ENCODE measurements around the gene MATCAP1. TPM values are rescaled to one million over a fixed set of nuclear protein-coding genes. Genes with fewer than 3 reads are reported as not detected.

MATCAP1 gene
- total RNA-seq, 1 donor from 2014 or later: 29.0 TPM

GRCh38 chr16:67150047-67150832 lies 33.5 kb downstream of the MATCAP1 start:
- H3K36me3 ChIP-seq: peaks cover 43% of the 10 kb centered on the region
- peaks cover 12% of the 10 kb centered on the region for H3K27me3 ChIP-seq (ENCODE audit: low read depth)
- peak overlapping the region; percentile 68 for H3K4me3 ChIP-seq
- intact Hi-C loops (cut with DNase I): loop anchor here (10.0 kb wide), 1 partner anchor 175 kb away; no protein-coding TSS in a partner anchor
- H3K9me3 ChIP-seq: no peaks in the 10 kb centered on the region
- no peak for TF ChIP-seq CTCF (IDR thresholded peaks at IDR 0.05)
- H3K4me1 ChIP-seq: peaks cover 27% of the 10 kb centered on the region
- peak; percentile 63 for DNase-seq
- peak overlapping the region; percentile 84 for H3K27ac ChIP-seq
- ATAC-seq: peak; percentile 75 to 76

- intact Hi-C loops (cut with DNase I): loop anchor here (10.0 kb wide), 1 partner anchor 175 kb away; no protein-coding TSS in a partner anchor
- H3K4me3 ChIP-seq: peak overlapping the region; percentile 68
- no peak for TF ChIP-seq CTCF (IDR thresholded peaks at IDR 0.05)
- H3K27me3 ChIP-seq (ENCODE audit: low read depth): peaks cover 12% of the 10 kb centered on the region
- ATAC-seq (no peak), DNase-seq (no peak)
- no peaks in the 10 kb centered on the region for H3K9me3 ChIP-seq
- H3K27ac ChIP-seq: no peak overlapping the region
- peaks cover 51% of the 10 kb centered on the region for H3K36me3 ChIP-seq
- peaks cover 21% of the 10 kb centered on the region for H3K4me1 ChIP-seq
Observed at GRCh38 chr16:67149276-67150046, 34.3 kb downstream of the MATCAP1 start.

GRCh38 chr16:67148656-67149275 lies 35.0 kb downstream of the MATCAP1 start:
- no peak for DNase-seq
- Histone ChIP-seq H3K27ac (no peak overlapping the region), H3K4me1 (peaks cover 21% of the 10 kb centered on the region), H3K9me3 (no peaks in the 10 kb centered on the region), H3K4me3 (no peak overlapping the region), H3K27me3 (ENCODE audit: low read depth) (peaks cover 12% of the 10 kb centered on the region), H3K36me3 (peaks cover 54% of the 10 kb centered on the region)
- no peak for TF ChIP-seq CTCF (IDR thresholded peaks at IDR 0.05)
- intact Hi-C loops (cut with DNase I): no loop called here
- no peak for ATAC-seq

GRCh38 chr16:67148221-67148620 lies 35.5 kb downstream of the MATCAP1 start:
- intact Hi-C loops (cut with DNase I): no loop called here
- peaks cover 60% of the 10 kb centered on the region for H3K36me3 ChIP-seq

More at GRCh38 chr16:67148221-67148620, 35.5 kb downstream of the MATCAP1 start:
- TF ChIP-seq CTCF (IDR thresholded peaks at IDR 0.05): no peak
- DNase-seq: no peak
- peaks cover 21% of the 10 kb centered on the region for H3K4me1 ChIP-seq
- no peak overlapping the region for H3K4me3 ChIP-seq
- no peaks in the 10 kb centered on the region for H3K9me3 ChIP-seq
- no peak overlapping the region for H3K27ac ChIP-seq
- ATAC-seq: no peak
- peaks cover 12% of the 10 kb centered on the region for H3K27me3 ChIP-seq (ENCODE audit: low read depth)
